Right cardiac atrium (tissue), 5 donors: ENCODE data around the gene RRAS2. TPM values are rescaled to one million over a fixed set of nuclear protein-coding genes. Genes with fewer than 3 reads are reported as not detected.

Source experiments
- ATAC-seq, 2 donors: fragments of 200-7000 bp; cut with Tn5 transposase; one replicate each; pipeline versions ENCODE4 v1.8.0 to v1.9.1; 2020; ENCODE audit warnings: moderate library complexity in 2 of 2, mild to moderate bottlenecking in 1 of 2
- DNase-seq, 3 donors: peaks; one replicate each; pipeline ENCODE4 v3.0.0-alpha.2; 2020
- H3K27ac ChIP-seq: one replicate; pipeline ENCODE4 v1.5.1; 2013; ENCODE audit warnings: mild to moderate bottlenecking, low read length, control low read depth, moderate library complexity
- H3K27me3 ChIP-seq: one replicate; pipeline ENCODE4 v1.6.1; 2013; ENCODE audit not compliant: control insufficient read depth, insufficient read depth
- H3K4me1 ChIP-seq: one replicate; pipeline ENCODE4 v1.6.1; 2013; ENCODE audit warnings: low read length; ENCODE audit not compliant: control insufficient read depth, insufficient read depth
- H3K4me3 ChIP-seq: one replicate; pipeline ENCODE4 v1.5.1; 2013; ENCODE audit warnings: low read length, control low read depth
- H3K9me3 ChIP-seq: one replicate; pipeline ENCODE4 v1.6.1; 2013; ENCODE audit warnings: low read length; ENCODE audit not compliant: control insufficient read depth
- WGBS: extraction: QIAGEN DNeasy Blood & Tissue Kit; methylation state at CpG from one replicate; pipeline ENCODE4 v1.1.7; 2013; 5-methylcytosine and 5-hydroxymethylcytosine counted together
- intact Hi-C, 4 donors: fragments of 100-400 bp; cut with DNase I; formaldehyde crosslinking; loops; one replicate each; pipeline versions ENCODE4 v1.11.0 to v1.14.0; 2022 to 2023
- polyA plus RNA-seq: library from polyadenylated mRNA; stranded (reverse); fragments of 200-250 nt; gene quantifications from one replicate; pipeline ENCODE4 v1.2.3, GENCODE V29; 2013
- total RNA-seq, 4 donors: library from RNA; stranded (reverse); fragmentation: NEBNext Ultra II Directional; extraction: Animal tissue kit (Norgen Biotek cat#: 25700); gene quantifications; one replicate each; pipeline ENCODE4 v1.2.1, GENCODE V29; 2021
- donor health status: healthy with polysubstance abuse.
- donor health status: DM: no; HTN: yes; CAD: no.
- donor health status: DM: no; HTN: no; CAD: no.
- donor health status: DM: no; HTN: yes; CAD: no; lungs with severe emphysema.
- donor health status: DM: yes; HTN: yes; CAD: no.

Gene RRAS2
- total and polyA plus RNA-seq, 5 donors: 23.9 to 32.7 (median 28.2) TPM

GRCh38 chr11:14269692-14270573 lies 89.0 kb downstream of the RRAS2 start:
- Histone ChIP-seq H3K27me3 (no peaks in the 10 kb centered on the region), H3K4me1 (peaks cover 1% of the 10 kb centered on the region), H3K27ac (no peak overlapping the region), H3K4me3 (no peak overlapping the region), H3K9me3 (no peaks in the 10 kb centered on the region)
- intact Hi-C loops: no loop called here
- DNase-seq (no peak), ATAC-seq (no peak)
- WGBS: 84% methylated on average over 5 of the region's 5 CpGs

DNA sequence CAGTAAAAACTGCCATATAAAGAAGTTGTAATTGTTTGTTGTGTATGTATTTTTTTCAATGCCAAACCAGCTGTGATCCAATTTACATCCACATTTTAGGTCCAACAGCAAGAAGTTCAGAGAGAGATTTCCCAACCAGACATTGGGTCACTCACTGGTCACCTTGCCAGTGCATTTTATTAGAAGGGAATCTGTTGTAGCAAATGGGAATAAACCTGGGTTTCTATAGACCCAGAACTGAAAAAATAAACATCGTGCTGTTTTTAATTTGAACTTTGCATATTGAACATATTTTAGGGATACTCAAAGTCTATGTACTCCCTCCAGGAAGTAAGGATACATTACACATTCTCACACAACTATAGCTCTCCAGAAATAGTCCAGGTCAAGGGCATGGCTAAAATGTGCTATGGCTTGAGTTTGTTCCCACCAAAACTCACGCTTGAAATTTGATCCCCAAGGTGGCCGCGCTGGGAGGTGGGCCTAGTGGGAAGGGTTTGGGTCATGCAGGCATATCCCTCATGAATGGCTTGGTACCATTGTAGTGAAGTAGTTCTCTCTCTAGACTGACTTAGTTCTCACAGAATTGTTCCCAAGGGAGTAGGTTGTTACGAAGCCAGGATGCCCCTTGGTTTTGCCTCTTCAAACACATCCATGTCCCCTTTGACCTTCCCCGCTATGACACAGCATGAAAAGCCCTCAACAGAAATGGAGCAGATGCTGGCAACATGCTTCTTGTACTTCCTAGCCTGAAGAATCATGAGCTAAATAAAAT lies 90.9 kb downstream of the RRAS2 start:
- Histone ChIP-seq H3K9me3 (no peaks in the 10 kb centered on the region), H3K4me1 (peaks cover 1% of the 10 kb centered on the region), H3K27me3 (no peaks in the 10 kb centered on the region), H3K27ac (no peak overlapping the region), H3K4me3 (no peak overlapping the region)
- 84% methylated on average over 6 of the region's 6 CpGs for WGBS
- intact Hi-C loops: no loop called here
- DNase-seq (no peak), ATAC-seq (no peak)

DNA sequence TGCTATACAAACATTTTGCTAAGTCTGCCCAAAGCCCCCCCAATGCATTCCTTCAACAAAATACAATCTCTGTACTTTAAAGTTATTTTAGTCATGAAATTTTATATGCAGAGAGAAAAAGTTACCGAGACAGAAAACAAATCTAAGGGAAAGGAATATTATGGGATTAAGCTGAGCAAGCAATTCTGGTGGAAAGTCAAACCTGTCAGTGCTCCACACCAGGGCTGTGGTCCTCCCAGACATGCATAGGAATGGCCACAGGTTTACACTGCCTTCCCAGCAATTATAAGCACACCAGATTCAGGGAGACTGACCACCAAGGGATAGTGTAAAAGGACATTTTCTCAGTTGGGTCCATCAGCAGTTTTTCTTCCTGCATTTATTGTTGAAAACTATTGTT lies 92.4 kb downstream of the RRAS2 start:
- intact Hi-C loops: no loop called here
- Histone ChIP-seq H3K9me3 (no peaks in the 10 kb centered on the region), H3K27me3 (no peaks in the 10 kb centered on the region), H3K27ac (no peak overlapping the region), H3K4me1 (peaks cover 1% of the 10 kb centered on the region), H3K4me3 (no peak overlapping the region)
- ATAC-seq (no peak), DNase-seq (no peak)
- WGBS: 81% methylated on average over 1 of the region's 1 CpG

- WGBS: 99% methylated on average over 2 of the region's 2 CpGs
- Histone ChIP-seq H3K9me3 (no peaks in the 10 kb centered on the region), H3K4me1 (peaks cover 2% of the 10 kb centered on the region), H3K27me3 (no peaks in the 10 kb centered on the region), H3K27ac (no peak overlapping the region), H3K4me3 (no peak overlapping the region)
- DNase-seq (no peak), ATAC-seq (no peak)
- intact Hi-C loops: no loop called here
These were observed 94.0 kb downstream of the RRAS2 start for GRCh38 chr11:14264966-14265365.

DNA sequence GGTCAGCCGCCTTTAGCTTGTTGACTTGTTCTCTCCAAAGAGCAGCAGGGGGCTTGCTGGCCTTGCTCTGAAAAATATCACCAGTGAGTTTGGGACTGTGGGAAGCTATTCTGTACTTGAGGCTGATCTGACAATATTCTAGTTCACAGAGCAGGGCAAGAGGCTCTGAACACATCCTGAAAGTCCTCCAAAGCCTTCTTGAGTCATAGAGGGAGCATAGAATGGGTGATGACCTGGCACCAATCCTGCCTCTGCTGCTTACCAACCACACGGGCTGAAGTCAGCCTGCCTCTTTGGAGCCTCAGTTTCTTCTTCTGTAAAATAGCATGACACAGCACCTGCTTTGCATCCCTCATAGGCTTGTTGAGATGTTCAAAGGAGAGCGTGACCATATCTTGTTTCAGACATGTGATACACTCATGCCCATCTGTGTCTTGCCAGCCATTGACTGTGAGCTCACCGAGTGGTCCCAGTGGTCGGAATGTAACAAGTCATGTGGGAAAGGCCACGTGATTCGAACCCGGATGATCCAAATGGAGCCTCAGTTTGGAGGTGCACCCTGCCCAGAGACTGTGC lies 96.6 kb downstream of the RRAS2 start:
- ATAC-seq (no peak), DNase-seq (no peak)
- 90% methylated on average over 8 of the region's 8 CpGs for WGBS
- peaks cover 2% of the 10 kb centered on the region for H3K4me1 ChIP-seq
- intact Hi-C loops: no loop called here
- H3K4me3 ChIP-seq: no peak overlapping the region
- no peaks in the 10 kb centered on the region for H3K9me3 ChIP-seq
- no peak overlapping the region for H3K27ac ChIP-seq
- no peaks in the 10 kb centered on the region for H3K27me3 ChIP-seq

- Histone ChIP-seq H3K4me1 (peaks cover 2% of the 10 kb centered on the region), H3K9me3 (no peaks in the 10 kb centered on the region), H3K27ac (peak overlapping the region; percentile 15), H3K4me3 (no peak overlapping the region), H3K27me3 (no peaks in the 10 kb centered on the region)
- DNase-seq (peak in 1 of 3 donors; percentile 76), ATAC-seq (peak; percentile 60 to 64)
- WGBS: 57% methylated on average over 4 of the region's 4 CpGs
- intact Hi-C loops: no loop called here
These were observed 97.9 kb downstream of the RRAS2 start for GRCh38 chr11:14261066-14261465.

- intact Hi-C loops: no loop called here
- Histone ChIP-seq H3K27me3 (no peaks in the 10 kb centered on the region), H3K4me1 (peaks cover 2% of the 10 kb centered on the region), H3K4me3 (no peak overlapping the region), H3K27ac (no peak overlapping the region), H3K9me3 (no peaks in the 10 kb centered on the region)
- no peak for DNase-seq
- no peak for ATAC-seq
- WGBS: 100% methylated on average over 1 of the region's 1 CpG
These were observed 99.1 kb downstream of the RRAS2 start for GRCh38 chr11:14259878-14260277.

DNA sequence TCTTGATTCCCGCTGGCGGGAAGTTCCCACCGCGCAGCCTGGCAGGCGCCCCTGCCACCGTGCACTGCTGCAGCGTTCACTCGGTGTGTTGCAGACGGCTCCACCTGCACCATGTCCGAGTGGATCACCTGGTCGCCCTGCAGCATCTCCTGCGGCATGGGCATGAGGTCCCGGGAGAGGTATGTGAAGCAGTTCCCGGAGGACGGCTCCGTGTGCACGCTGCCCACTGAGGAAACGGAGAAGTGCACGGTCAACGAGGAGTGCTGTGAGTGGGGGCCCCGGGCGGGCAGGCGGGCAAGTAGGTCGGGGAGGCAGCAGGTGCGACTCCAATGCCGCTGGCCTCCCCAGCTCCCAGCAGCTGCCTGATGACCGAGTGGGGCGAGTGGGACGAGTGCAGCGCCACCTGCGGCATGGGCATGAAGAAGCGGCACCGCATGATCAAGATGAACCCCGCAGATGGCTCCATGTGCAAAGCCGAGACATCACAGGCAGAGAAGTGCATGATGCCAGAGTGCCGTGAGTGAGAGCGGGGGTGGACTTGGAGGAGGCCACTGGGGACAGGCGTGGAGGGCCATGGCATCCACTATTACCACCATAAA lies 99.7 kb downstream of the RRAS2 start:
- ATAC-seq (no peak), DNase-seq (peak in 1 of 3 donors; percentile 48)
- peaks cover 2% of the 10 kb centered on the region for H3K4me1 ChIP-seq
- H3K27ac ChIP-seq: no peak overlapping the region
- H3K27me3 ChIP-seq: no peaks in the 10 kb centered on the region
- intact Hi-C loops: no loop called here
- no peaks in the 10 kb centered on the region for H3K9me3 ChIP-seq
- WGBS: 60% methylated on average over 38 of the region's 38 CpGs
- H3K4me3 ChIP-seq: no peak overlapping the region

DNA sequence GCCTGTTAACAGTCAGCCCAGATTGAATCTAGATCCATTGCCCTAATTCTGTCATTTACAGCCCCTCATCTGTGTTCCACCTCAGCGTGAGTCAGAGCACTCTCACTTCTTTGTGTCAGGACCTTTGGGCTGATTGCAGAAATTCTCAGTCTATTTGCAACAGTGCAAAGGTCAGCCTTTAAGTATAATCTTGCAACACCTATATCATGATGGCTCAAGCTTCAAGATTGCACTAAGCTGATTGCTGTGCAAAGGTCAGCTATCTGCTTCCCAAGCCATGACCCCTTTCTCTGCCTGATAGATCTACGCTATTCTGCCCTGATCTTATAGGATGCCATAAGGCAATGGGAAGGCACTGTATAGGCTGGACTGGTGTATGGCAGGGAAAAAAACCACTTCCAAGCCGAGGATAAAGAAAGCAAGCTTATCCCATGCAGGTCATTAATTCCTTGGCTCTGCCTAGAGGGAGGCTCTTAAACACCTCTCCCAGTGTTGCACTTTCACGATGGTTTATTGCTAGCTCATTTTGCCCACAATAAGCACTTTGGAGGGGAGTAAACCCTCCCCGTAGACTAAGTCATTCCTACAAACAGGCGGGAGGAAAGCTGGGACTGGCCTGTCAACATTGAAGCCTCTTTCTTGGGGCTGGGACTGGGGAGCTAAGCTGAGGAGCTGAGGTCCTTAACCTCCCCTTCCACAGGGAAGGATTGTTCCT lies 100.6 kb downstream of the RRAS2 start:
- 67% methylated on average over 6 of the region's 6 CpGs for WGBS
- no peaks in the 10 kb centered on the region for H3K9me3 ChIP-seq
- no peak overlapping the region for H3K4me3 ChIP-seq
- H3K27ac ChIP-seq: no peak overlapping the region
- intact Hi-C loops: no loop called here
- H3K27me3 ChIP-seq: no peaks in the 10 kb centered on the region
- peaks cover 5% of the 10 kb centered on the region for H3K4me1 ChIP-seq
- DNase-seq: no peak
- no peak for ATAC-seq

GRCh38 chr11:14255238-14255534 lies 103.8 kb downstream of the RRAS2 start:
- ATAC-seq (no peak), DNase-seq (no peak)
- no peaks in the 10 kb centered on the region for H3K27me3 ChIP-seq
- 15% methylated on average over 2 of the region's 2 CpGs for WGBS
- no peak overlapping the region for H3K4me3 ChIP-seq
- H3K27ac ChIP-seq: no peak overlapping the region
- peaks cover 5% of the 10 kb centered on the region for H3K4me1 ChIP-seq
- intact Hi-C loops: no loop called here
- H3K9me3 ChIP-seq: no peaks in the 10 kb centered on the region
